ENCODE results near the gene MAGI2.

DNA sequence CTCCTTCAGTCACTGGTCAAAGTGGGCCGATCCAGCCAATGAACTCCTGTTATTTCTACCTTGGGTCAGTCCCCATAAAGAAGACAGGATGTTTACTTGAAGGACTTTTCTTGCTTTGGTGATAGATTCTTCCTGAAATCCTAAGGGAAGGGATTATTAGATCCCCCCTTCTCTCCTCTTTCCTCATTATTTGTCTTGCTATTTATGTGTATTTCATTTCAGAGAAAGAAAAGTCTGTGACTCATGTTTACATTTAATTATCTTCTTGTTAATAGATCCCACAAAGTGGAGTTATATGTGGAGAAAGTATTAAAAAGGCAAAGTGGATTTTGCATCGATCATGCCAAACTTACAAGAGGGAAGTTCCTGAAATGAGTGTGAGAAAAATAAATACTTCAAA is 1313.4 kb downstream of the MAGI2 start:
- no peak for TF ChIP-seq POLR2A (IDR thresholded peaks at IDR 0.05)
- TF ChIP-seq, protein P1, sequence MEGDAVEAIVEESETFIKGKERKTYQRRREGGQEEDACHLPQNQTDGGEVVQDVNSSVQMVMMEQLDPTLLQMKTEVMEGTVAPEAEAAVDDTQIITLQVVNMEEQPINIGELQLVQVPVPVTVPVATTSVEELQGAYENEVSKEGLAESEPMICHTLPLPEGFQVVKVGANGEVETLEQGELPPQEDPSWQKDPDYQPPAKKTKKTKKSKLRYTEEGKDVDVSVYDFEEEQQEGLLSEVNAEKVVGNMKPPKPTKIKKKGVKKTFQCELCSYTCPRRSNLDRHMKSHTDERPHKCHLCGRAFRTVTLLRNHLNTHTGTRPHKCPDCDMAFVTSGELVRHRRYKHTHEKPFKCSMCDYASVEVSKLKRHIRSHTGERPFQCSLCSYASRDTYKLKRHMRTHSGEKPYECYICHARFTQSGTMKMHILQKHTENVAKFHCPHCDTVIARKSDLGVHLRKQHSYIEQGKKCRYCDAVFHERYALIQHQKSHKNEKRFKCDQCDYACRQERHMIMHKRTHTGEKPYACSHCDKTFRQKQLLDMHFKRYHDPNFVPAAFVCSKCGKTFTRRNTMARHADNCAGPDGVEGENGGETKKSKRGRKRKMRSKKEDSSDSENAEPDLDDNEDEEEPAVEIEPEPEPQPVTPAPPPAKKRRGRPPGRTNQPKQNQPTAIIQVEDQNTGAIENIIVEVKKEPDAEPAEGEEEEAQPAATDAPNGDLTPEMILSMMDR (IDR thresholded peaks at IDR 0.05): no peak
- no peak for TF ChIP-seq POLR2AphosphoS5 (IDR thresholded peaks at IDR 0.05)

All from suprapubic skin (tissue), 4 donors.